22Rv1 (cell line): Measurements from ENCODE around the gene JPH3.

Source experiments
- CTCF ChIP-seq: fragments of 450-650 bp; IDR thresholded peaks from 2 replicates; pipeline ENCODE4 v1.5.1; 2017; ENCODE audit warnings: mild to moderate bottlenecking
- ZFX ChIP-seq: fragments of 450-650 bp; IDR thresholded peaks from 2 replicates; pipeline ENCODE4 v1.6.1; 2017; ENCODE audit warnings: antibody characterized with exemption, borderline replicate concordance

GRCh38 chr16:87645802-87646201 is 43.5 kb downstream of the JPH3 start:
- no peak for TF ChIP-seq CTCF
- TF ChIP-seq ZFX = no peak
